WTC11 (cell line): ENCODE results near the gene IL31. TPM values are rescaled to one million over a fixed set of nuclear protein-coding genes. Genes with fewer than 3 reads are reported as not detected.

Experiments used
- ATAC-seq: fragments of 200-7000 bp; cut with Tn5 transposase; 2 replicates; pipeline ENCODE4 v1.10.0; 2021; ENCODE audit warnings: mild to moderate bottlenecking, moderate library complexity
- CTCF ChIA-PET: fragments of 300-600 bp; sonication (Branson Sonifier 250); formaldehyde crosslinking; loops from one replicate; lab custom pipeline; 2021; ENCODE audit warnings: antibody characterized with exemption; lab: Charles Lee
- POLR2A ChIA-PET: fragments of 350-600 bp; sonication (Branson Sonifier 250); formaldehyde crosslinking; loops from one replicate; lab custom pipeline; 2021; ENCODE audit warnings: antibody characterized with exemption; lab: Charles Lee
- DNase-seq: peaks from one replicate; pipeline ENCODE4 v3.0.0; 2021; ENCODE audit warnings: low spot score
- H3K27ac Mint-ChIP-seq: 2 replicates; pipeline ENCODE4 v1.8.0; 2021; ENCODE audit warnings: mixed read lengths
- H3K27me3 Mint-ChIP-seq: 2 replicates; pipeline ENCODE4 v1.8.0; 2021; ENCODE audit warnings: low read depth, mild to moderate bottlenecking, moderate library complexity, mixed read lengths
- H3K36me3 Mint-ChIP-seq: 2 replicates; pipeline ENCODE4 v1.8.0; 2021; ENCODE audit warnings: mixed read lengths
- H3K4me1 Mint-ChIP-seq: 2 replicates; pipeline ENCODE4 v1.8.0; 2022; ENCODE audit warnings: mixed read lengths
- H3K4me3 Mint-ChIP-seq: 2 replicates; pipeline ENCODE4 v1.8.0; 2021; ENCODE audit warnings: mild to moderate bottlenecking, moderate library complexity, mixed read lengths
- H3K9me3 Mint-ChIP-seq: 2 replicates; pipeline ENCODE4 v1.8.0; 2021; ENCODE audit warnings: mixed read lengths
- EMX1 ChIP-seq: fragments of 250-450 bp; sonication (Bioruptor Pico); IDR thresholded peaks from 2 replicates; pipeline ENCODE4 v1.8.0; 2021; ENCODE audit warnings: mild to moderate bottlenecking
- ETV6 ChIP-seq: sonication (generic); formaldehyde crosslinking; IDR thresholded peaks from 2 replicates; pipeline ENCODE4 v1.8.1; 2022; ENCODE audit warnings: mild to moderate bottlenecking, missing genetic modification reagents
- HMGA2 ChIP-seq: fragments of 250-450 bp; sonication (Bioruptor Pico); IDR thresholded peaks from 2 replicates; pipeline ENCODE4 v1.4.0; 2021; ENCODE audit warnings: mild to moderate bottlenecking, moderate library complexity
- IRF2 ChIP-seq: sonication (generic); formaldehyde crosslinking; IDR thresholded peaks from 2 replicates; pipeline ENCODE4 v1.8.0; 2022; ENCODE audit warnings: low read depth, missing genetic modification reagents, borderline replicate concordance
- JAZF1 ChIP-seq: fragments of 250-450 bp; sonication (Bioruptor Pico); IDR thresholded peaks from 2 replicates; pipeline ENCODE4 v1.9.0; 2021; ENCODE audit warnings: moderate library complexity, mild to moderate bottlenecking, inconsistent platforms
- KAT7 ChIP-seq: sonication (generic); formaldehyde crosslinking; IDR thresholded peaks from 2 replicates; pipeline ENCODE4 v1.8.1; 2023; ENCODE audit warnings: missing genetic modification reagents, mild to moderate bottlenecking, borderline replicate concordance
- MXD4 ChIP-seq: fragments of 250-450 bp; sonication (Bioruptor Pico); IDR thresholded peaks from 2 replicates; pipeline ENCODE4 v1.8.0; 2021; ENCODE audit warnings: mild to moderate bottlenecking, moderate library complexity, borderline replicate concordance
- NFATC4 ChIP-seq: fragments of 250-450 bp; sonication (Bioruptor Pico); IDR thresholded peaks from 2 replicates; pipeline ENCODE4 v1.9.0; 2021; ENCODE audit warnings: mild to moderate bottlenecking
- NFYB ChIP-seq: sonication (generic); formaldehyde crosslinking; conservative IDR thresholded peaks from 2 replicates; pipeline ENCODE4 v1.8.0; 2022; ENCODE audit warnings: low read depth, missing genetic modification reagents
- SP1 ChIP-seq: sonication (generic); formaldehyde crosslinking; conservative IDR thresholded peaks from 2 replicates; pipeline ENCODE4 v1.8.1; 2022; ENCODE audit warnings: missing genetic modification reagents
- ZNF138 ChIP-seq: sonication (generic); formaldehyde crosslinking; conservative IDR thresholded peaks from 2 replicates; pipeline ENCODE4 v1.8.1; 2022; ENCODE audit warnings: mild to moderate bottlenecking, moderate library complexity, missing genetic modification reagents
- ZNF263 ChIP-seq: sonication (generic); formaldehyde crosslinking; IDR thresholded peaks from 2 replicates; pipeline ENCODE4 v1.8.1; 2022; ENCODE audit warnings: low read depth, mild to moderate bottlenecking, moderate library complexity, missing genetic modification reagents
- ZNF671 ChIP-seq: fragments of 250-450 bp; sonication (Bioruptor Pico); IDR thresholded peaks from 2 replicates; pipeline ENCODE4 v1.8.0; 2021; ENCODE audit warnings: mild to moderate bottlenecking
- total RNA-seq: library from RNA; stranded (reverse); gene quantifications from 3 replicates; pipeline ENCODE4 v1.2.3, GENCODE V29; 2021
- TF ChIP-seq, protein P1 (sequence below): sonication (generic); formaldehyde crosslinking; IDR thresholded peaks from 2 replicates; pipeline ENCODE4 v1.8.1; 2022; ENCODE audit warnings: low read depth, mild to moderate bottlenecking, moderate library complexity, missing genetic modification reagents, borderline replicate concordance
- TF ChIP-seq, protein P2 (sequence below): sonication (generic); formaldehyde crosslinking; IDR thresholded peaks from 2 replicates; pipeline ENCODE4 v1.8.1; 2022; ENCODE audit warnings: mild to moderate bottlenecking, moderate library complexity, missing genetic modification reagents
- TF ChIP-seq, protein P3 (sequence below): fragments of 250-450 bp; sonication (Bioruptor Pico); conservative IDR thresholded peaks from 2 replicates; pipeline ENCODE4 v1.9.0; 2021; ENCODE audit warnings: mild to moderate bottlenecking
- TF ChIP-seq, protein P4 (sequence below): sonication (generic); formaldehyde crosslinking; IDR thresholded peaks from 2 replicates; pipeline ENCODE4 v1.8.0; 2023; ENCODE audit warnings: missing genetic modification reagents
- TF ChIP-seq, protein P5 (sequence below): sonication (generic); formaldehyde crosslinking; IDR thresholded peaks from 2 replicates; pipeline ENCODE4 v1.8.0; 2022; ENCODE audit warnings: mild to moderate bottlenecking, missing genetic modification reagents
- TF ChIP-seq, protein P6 (sequence below): sonication (generic); formaldehyde crosslinking; IDR thresholded peaks from 2 replicates; pipeline ENCODE4 v1.8.1; 2023; ENCODE audit warnings: mild to moderate bottlenecking, missing genetic modification reagents

The IL31 gene
- total RNA-seq, 1 experiment from 2014 or later, result not detected

DNA sequence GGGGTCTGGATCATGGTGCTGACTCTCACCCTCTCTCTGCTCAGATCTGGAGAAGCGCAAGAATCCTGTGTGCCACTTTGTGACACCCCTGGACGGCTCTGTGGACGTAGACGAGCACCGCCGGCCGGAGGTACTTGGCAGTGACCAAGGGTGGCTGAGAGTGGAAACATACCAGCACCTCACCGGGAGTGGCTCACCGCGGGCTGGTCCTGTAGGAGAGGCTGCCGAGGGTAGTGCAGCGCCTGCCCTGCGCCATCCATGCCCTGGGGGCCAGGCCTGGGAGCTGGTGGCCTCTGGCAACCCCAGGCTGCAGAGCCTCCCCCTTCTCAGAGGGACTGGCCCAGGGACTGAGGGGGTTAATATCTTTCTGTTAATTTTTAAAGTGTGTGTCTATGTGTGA, 46.2 kb downstream of the IL31 start:
- TF ChIP-seq SP1 (CRISPR knock-in tag), result no peak
- no peak for TF ChIP-seq KAT7 (CRISPR knock-in tag)
- TF ChIP-seq, protein P1, sequence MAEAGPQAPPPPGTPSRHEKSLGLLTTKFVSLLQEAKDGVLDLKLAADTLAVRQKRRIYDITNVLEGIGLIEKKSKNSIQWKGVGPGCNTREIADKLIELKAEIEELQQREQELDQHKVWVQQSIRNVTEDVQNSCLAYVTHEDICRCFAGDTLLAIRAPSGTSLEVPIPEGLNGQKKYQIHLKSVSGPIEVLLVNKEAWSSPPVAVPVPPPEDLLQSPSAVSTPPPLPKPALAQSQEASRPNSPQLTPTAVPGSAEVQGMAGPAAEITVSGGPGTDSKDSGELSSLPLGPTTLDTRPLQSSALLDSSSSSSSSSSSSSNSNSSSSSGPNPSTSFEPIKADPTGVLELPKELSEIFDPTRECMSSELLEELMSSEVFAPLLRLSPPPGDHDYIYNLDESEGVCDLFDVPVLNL (CRISPR knock-in tag), result no peak
- no peak for TF ChIP-seq HMGA2 (CRISPR knock-in tag)
- TF ChIP-seq, protein P2, sequence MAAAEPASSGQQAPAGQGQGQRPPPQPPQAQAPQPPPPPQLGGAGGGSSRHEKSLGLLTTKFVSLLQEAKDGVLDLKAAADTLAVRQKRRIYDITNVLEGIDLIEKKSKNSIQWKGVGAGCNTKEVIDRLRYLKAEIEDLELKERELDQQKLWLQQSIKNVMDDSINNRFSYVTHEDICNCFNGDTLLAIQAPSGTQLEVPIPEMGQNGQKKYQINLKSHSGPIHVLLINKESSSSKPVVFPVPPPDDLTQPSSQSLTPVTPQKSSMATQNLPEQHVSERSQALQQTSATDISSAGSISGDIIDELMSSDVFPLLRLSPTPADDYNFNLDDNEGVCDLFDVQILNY (CRISPR knock-in tag), result no peak
- TF ChIP-seq, protein P3, sequence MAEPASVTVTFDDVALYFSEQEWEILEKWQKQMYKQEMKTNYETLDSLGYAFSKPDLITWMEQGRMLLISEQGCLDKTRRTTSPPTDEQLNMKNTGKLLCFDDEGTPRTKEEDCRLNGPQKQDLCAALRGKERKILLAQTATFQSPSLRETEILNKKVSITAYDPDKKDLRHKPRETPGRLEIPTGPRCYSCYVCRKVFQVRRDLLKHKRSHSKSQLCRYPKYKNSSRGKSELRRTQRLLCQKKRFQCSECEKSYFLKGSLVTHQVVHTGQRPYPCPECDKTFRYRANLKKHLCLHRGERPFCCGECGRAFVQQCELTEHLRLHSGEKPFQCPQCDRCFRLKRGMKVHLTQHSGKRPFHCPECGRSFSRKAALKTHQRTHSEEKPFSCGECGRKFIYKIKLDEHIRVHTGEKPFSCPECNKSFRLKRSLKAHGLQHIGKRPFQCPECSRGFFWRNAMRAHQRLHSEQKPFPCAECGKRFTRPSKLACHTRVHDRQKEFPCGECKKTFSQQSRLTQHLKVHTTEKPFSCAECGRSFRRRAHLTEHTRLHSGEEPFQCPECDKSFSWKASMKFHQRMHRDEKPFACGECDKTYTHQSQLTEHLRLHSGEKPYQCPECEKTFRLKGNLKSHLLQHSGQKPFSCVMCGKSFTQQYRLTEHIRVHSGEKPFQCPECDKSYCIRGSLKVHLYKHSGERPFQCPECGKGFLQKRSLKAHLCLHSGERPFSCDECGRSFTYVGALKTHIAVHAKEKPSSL, result no peak
- TF ChIP-seq NFYB, result no peak
- no peak for TF ChIP-seq EMX1 (CRISPR knock-in tag)
- no peak for TF ChIP-seq MXD4 (CRISPR knock-in tag)
- TF ChIP-seq IRF2, result no peak
- TF ChIP-seq, protein P4, sequence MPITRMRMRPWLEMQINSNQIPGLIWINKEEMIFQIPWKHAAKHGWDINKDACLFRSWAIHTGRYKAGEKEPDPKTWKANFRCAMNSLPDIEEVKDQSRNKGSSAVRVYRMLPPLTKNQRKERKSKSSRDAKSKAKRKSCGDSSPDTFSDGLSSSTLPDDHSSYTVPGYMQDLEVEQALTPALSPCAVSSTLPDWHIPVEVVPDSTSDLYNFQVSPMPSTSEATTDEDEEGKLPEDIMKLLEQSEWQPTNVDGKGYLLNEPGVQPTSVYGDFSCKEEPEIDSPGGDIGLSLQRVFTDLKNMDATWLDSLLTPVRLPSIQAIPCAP (CRISPR knock-in tag), result no peak
- TF ChIP-seq, all 79 proteins: peak for 0
- ATAC-seq, result no peak

DNA sequence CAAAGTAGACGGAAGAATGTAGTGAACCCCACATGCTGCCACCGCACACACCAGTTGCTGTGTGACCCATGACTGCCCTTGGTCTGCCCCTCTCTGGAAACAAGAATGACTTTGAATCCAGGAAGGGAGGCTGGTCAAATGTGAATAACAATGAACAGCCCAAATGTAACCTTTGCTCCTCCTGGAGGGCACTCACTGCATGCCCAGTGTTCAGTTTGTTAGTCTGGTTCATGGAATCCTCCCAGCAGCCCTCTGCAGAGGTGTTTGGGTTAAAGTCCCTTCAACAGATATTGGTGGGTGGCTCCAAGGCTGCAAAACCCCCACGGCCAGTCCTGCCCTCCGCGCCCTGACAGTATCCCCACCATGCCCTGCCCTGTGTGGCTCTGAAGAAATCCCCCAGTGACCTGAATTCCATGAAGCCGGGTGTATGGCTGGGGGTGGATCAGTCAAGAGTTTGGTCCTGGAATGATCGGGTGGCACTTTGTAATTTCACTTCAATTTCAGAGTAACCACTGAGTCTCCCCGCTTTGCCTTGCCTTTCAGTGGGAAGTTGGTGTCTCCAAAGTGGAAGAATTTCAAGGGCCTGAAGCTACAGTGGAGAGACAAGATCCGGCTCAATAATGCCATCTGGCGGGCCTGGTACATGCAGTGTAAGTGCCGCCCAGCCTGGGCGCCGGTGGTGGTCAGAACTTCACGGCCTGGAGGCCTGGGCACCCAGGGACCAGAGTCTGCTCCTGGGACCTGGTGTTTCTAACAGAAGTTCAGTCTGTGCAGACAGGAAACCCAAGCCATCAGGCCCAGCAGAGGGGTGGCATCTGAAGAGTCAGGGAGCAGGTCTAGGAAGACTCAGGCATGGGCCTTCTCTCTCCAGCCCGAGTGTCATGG, 47.1 kb downstream of the IL31 start:
- H3K27ac Mint-ChIP-seq, result no peak overlapping the region
- DNase-seq (no peak), ATAC-seq (peak; percentile 11; the same call in 1 of the 2 replicates)
- H3K4me3 Mint-ChIP-seq, result no peak overlapping the region
- H3K9me3 Mint-ChIP-seq, result no peaks in the 10 kb centered on the region
- CTCF ChIA-PET, result interaction anchor here (0.9 to 4.2 kb wide), 8 partner anchors 11 to 208 kb away, joined by 3 to 27 read pairs (median 3); partner anchors contain the start of gene CFAP251
- TF ChIP-seq, protein P5, sequence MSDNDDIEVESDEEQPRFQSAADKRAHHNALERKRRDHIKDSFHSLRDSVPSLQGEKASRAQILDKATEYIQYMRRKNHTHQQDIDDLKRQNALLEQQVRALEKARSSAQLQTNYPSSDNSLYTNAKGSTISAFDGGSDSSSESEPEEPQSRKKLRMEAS (CRISPR knock-in tag), result no peak
- TF ChIP-seq ZNF138 (no peak), NFATC4 (no peak), ZNF263 (CRISPR knock-in tag) (no peak), NFYB (no peak), ETV6 (no peak), JAZF1 (no peak), IRF2 (no peak), ZNF671 (CRISPR knock-in tag) (no peak)
- TF ChIP-seq, protein P6, sequence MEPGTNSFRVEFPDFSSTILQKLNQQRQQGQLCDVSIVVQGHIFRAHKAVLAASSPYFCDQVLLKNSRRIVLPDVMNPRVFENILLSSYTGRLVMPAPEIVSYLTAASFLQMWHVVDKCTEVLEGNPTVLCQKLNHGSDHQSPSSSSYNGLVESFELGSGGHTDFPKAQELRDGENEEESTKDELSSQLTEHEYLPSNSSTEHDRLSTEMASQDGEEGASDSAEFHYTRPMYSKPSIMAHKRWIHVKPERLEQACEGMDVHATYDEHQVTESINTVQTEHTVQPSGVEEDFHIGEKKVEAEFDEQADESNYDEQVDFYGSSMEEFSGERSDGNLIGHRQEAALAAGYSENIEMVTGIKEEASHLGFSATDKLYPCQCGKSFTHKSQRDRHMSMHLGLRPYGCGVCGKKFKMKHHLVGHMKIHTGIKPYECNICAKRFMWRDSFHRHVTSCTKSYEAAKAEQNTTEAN (CRISPR knock-in tag), result no peak
- TF ChIP-seq, all 79 proteins: peak for 0
- no peaks in the 10 kb centered on the region for H3K27me3 Mint-ChIP-seq
- POLR2A ChIA-PET, result no interaction called here
- peaks cover 12% of the 10 kb centered on the region for H3K36me3 Mint-ChIP-seq
- peaks cover 23% of the 10 kb centered on the region for H3K4me1 Mint-ChIP-seq

More for the DNA sequence above, 46.2 kb downstream of the IL31 start:
- CTCF ChIA-PET, result interaction anchor here (1.1 to 4.2 kb wide), 3 partner anchors 10 to 73 kb away, joined by 3 to 27 read pairs (median 3); no protein-coding TSS in a partner anchor
- Mint-ChIP-seq H3K36me3 (peaks cover 16% of the 10 kb centered on the region), H3K9me3 (no peaks in the 10 kb centered on the region), H3K27ac (no peak overlapping the region), H3K4me1 (peaks cover 23% of the 10 kb centered on the region), H3K4me3 (no peak overlapping the region), H3K27me3 (no peaks in the 10 kb centered on the region)
- no peak for DNase-seq
- POLR2A ChIA-PET, result no interaction called here
